ENCODE results near the gene ZBTB6. TPM values are rescaled to one million over a fixed set of nuclear protein-coding genes. Genes with fewer than 3 reads are reported as not detected.
A peak's percentile ranks its signal among the peaks of the same experiment; 100 is the strongest.
"Not testable (repeated sequence)": the region's sequence is repeated elsewhere in the genome, so short reads cannot be mapped to it uniquely, and the experiment has no call there.

ZBTB6 gene
- total and polyA plus RNA-seq, 9 of the 15 experiments (the other 6 are each of a cell fraction or from before 2014, with no cell fraction given): 1.4 to 7.2 (median 5.3) TPM

GRCh38 chr9:122912671-122912963 lies 506 bp downstream of the ZBTB6 start (continued):
- TF ChIP-seq ZNF280A (IDR thresholded peaks at IDR 0.05; ENCODE audit: low read depth, partially characterized antibody): peak; percentile 6
- no peak; the same call in 1 of the 2 replicates for TF ChIP-seq KAT7 (CRISPR knock-in tag; IDR thresholded peaks at IDR 0.05; ENCODE audit: borderline replicate concordance)
- no peak for TF ChIP-seq TAL1 (IDR thresholded peaks at IDR 0.05)
- TF ChIP-seq IRF9 (tag; IDR thresholded peaks at IDR 0.05): no peak
- no peak for TF ChIP-seq TAF9B (IDR thresholded peaks at IDR 0.05; ENCODE audit: partially characterized antibody)
- no peak for TF ChIP-seq EP300 (IDR thresholded peaks at IDR 0.05; ENCODE audit: low read length)
- TF ChIP-seq RERE (CRISPR knock-in tag; IDR thresholded peaks at IDR 0.05; ENCODE audit: borderline replicate concordance): peak; percentile 67; the same call in 1 of the 2 replicates
- TF ChIP-seq THRB (CRISPR knock-in tag; conservative IDR thresholded peaks at IDR 0.05): no peak

- H3K9me3 ChIP-seq (replicated peaks; ENCODE audit: control insufficient read depth, insufficient read depth, low read depth, low read length); POLR2A ChIA-PET; DNase-seq (ENCODE audit: extremely low read depth in 1 of 4, low spot score in 3 of 4); in situ Hi-C loops (cut with MboI); intact Hi-C loops (cut with micrococcal nuclease); H3K27ac ChIP-seq (ENCODE audit: extremely low read depth, low read depth, low read length); ATAC-seq; H3K4me1 ChIP-seq (replicated peaks in 1 of 2; ENCODE audit: control insufficient read depth in 2 of 2, insufficient read depth in 2 of 2, low read length in 2 of 2); H3K4me3 ChIP-seq; BruUV-seq (replicated peaks); H3K4me2 ChIP-seq (ENCODE audit: insufficient read depth, low read length); FAIRE-seq; H4K20me1 ChIP-seq (replicated peaks; ENCODE audit: control insufficient read depth, insufficient read depth, low read length); H3K9ac ChIP-seq (ENCODE audit: insufficient read depth in 1 of 2, low read depth in 2 of 2, low read length in 2 of 2); H3K9me1 ChIP-seq (ENCODE audit: control insufficient read depth, insufficient read depth, low read length); H3K27me3 ChIP-seq (ENCODE audit: control insufficient read depth in 2 of 2, insufficient read depth in 2 of 2, low read length in 2 of 2); CTCF ChIA-PET (ENCODE audit: low intra/inter-chr PET ratio); H2AFZ ChIP-seq (ENCODE audit: low read depth, low read length): not testable (repeated sequence)
- Histone ChIP-seq H3K79me2 (ENCODE audit: control insufficient read depth, insufficient read depth, low read length) (peaks cover 50% of the 10 kb centered on the region), H3K36me3 (ENCODE audit: control insufficient read depth, insufficient read depth, low read length) (peaks cover 19% of the 10 kb centered on the region)
- 86% methylated on average over 12 of the region's 16 CpGs for WGBS (ENCODE audit: insufficient coverage, low coverage, missing lambda C conversion rate)
These were observed 7.0 kb downstream of the ZBTB6 start for GRCh38 chr9:122906122-122906521.
